Heart left ventricle (tissue), 16 donors: ENCODE data around the gene TOMM20. TPM values are rescaled to one million over a fixed set of nuclear protein-coding genes. Genes with fewer than 3 reads are reported as not detected.

ENCODE experiments used
- ATAC-seq, 4 donors: fragments of 200-7000 bp; cut with Tn5 transposase; one replicate each; pipeline ENCODE4 v1.9.1; 2020 to 2022; ENCODE audit warnings: moderate library complexity in 4 of 4, mild to moderate bottlenecking in 3 of 4, moderate number of reproducible peaks in 1 of 4
- DNase-seq, 5 donors: peaks; one replicate each; pipeline ENCODE4 v3.0.0-alpha.2; 2020
- H3K27ac ChIP-seq, 12 donors: fragments of 200-600 bp; sonication (generic) in 4 of 12; one replicate each; pipeline versions ENCODE4 v1.5.0 to v1.8.0; 2016 to 2022; ENCODE audit warnings: mild to moderate bottlenecking in 2 of 12
- H3K27me3 ChIP-seq, 9 donors: fragments of 200-600 bp; sonication (generic) in 2 of 9; one replicate each; pipeline versions ENCODE4 v1.5.1 to v1.8.0; 2016 to 2022; ENCODE audit warnings: mild to moderate bottlenecking in 3 of 9
- H3K36me3 ChIP-seq, 9 donors: fragments of 200-600 bp; sonication (generic) in 2 of 9; one replicate each; pipeline versions ENCODE4 v1.5.0 to v1.8.0; 2018 to 2022; ENCODE audit warnings: mild to moderate bottlenecking in 2 of 9
- H3K4me1 ChIP-seq, 12 donors: fragments of 200-600 bp; sonication (generic) in 4 of 12; one replicate each; pipeline versions ENCODE4 v1.5.0 to v1.8.0; 2016 to 2022; ENCODE audit warnings: mild to moderate bottlenecking in 3 of 12
- H3K4me3 ChIP-seq, 12 donors: fragments of 200-600 bp; sonication (generic) in 4 of 12; one replicate each; pipeline versions ENCODE4 v1.5.0 to v1.8.0; 2017 to 2022; ENCODE audit warnings: mild to moderate bottlenecking in 9 of 12, moderate library complexity in 4 of 12
- H3K9me3 ChIP-seq, 12 donors: fragments of 200-600 bp; sonication (generic) in 4 of 12; one replicate each; pipeline versions ENCODE4 v1.5.0 to v1.8.0; 2016 to 2022; ENCODE audit warnings: mild to moderate bottlenecking in 1 of 12
- CTCF ChIP-seq, 12 donors: fragments of 200-600 bp; sonication (generic) in 4 of 12; IDR thresholded peaks; one replicate each; pipeline versions ENCODE4 v1.5.0 to v1.8.0; 2018 to 2022; ENCODE audit warnings: antibody characterized with exemption in 12 of 12, mild to moderate bottlenecking in 5 of 12
- POLR2A ChIP-seq, 2 donors: fragments of 450-650 bp; IDR thresholded peaks; one replicate each; pipeline ENCODE4 v1.6.1; 2017; ENCODE audit warnings: antibody characterized with exemption in 2 of 2, mild to moderate bottlenecking in 2 of 2, moderate library complexity in 2 of 2
- WGBS, 4 donors: extraction: QIAGEN DNeasy Blood & Tissue Kit in 2 of 4; methylation state at CpG; one replicate each; pipeline versions ENCODE4 v1.1.5 to v1.1.7; 2013 to 2018; 5-methylcytosine and 5-hydroxymethylcytosine counted together
- intact Hi-C, 10 donors: fragments of 100-400 bp; cut with DNase I; formaldehyde crosslinking; loops; one replicate each; pipeline versions ENCODE4 v1.11.1 to v1.14.2; 2022
- polyA plus RNA-seq, 2 donors: library from polyadenylated mRNA; stranded (reverse); fragments of 200-250 nt; gene quantifications; one replicate each; pipeline ENCODE4 v1.2.3, GENCODE V29; 2013
- total RNA-seq, 9 donors: library from RNA; depleted of rRNA in 2 of 9; stranded (reverse); fragments of >200 nt in 2 of 9; fragmentation: NEBNext Ultra II Directional in 3 of 9; extraction: Animal tissue kit (Norgen Biotek cat#: 25700) in 3 of 9; gene quantifications; one replicate each; pipeline versions ENCODE4 v1.1.0 to v1.2.4, GENCODE V29; 2016 to 2023
- donor health status: ischemic (EF 13 %, LVEDD 7.1; RV severe dilation, severe dysfunction).
- donor health status: healthy with polysubstance abuse.
- donor health status: DM: no; HTN: yes; CAD: no.
- donor health status: DM: no; HTN: no; CAD: no.
- donor health status: ischemic (EF 25% LVEDD 6.9; RV normal size, moderate dysfunction).
- donor health status: ischemic (EF 25% LVEDD 5.7; RV mildly dilated, moderate dysfunction).
- donor health status: healthy.
- donor health status: DM: yes; HTN: yes; CAD: no.
- donor health status: ischemic (EF 35%, LVEDD 5.7; RV mildly dilated, moderate dysfunction).
- donor health status: nonischemic (EF 11% LVEDD 7.7; RV severe dilation, severe dysfunction).
- donor health status: DM: yes; HTN: yes; CAD: no.
- donor health status: PGD.
- donor health status: ischemic (EF 29% LVEDD 5.4; RV normal size, mild dysfunction).
- donor health status: nonischemic (EF 23%, LVEDD 6.1; RV moderate dilation, normal function).

The TOMM20 gene
- total and polyA plus RNA-seq, 11 donors, result 43.0 to 100 (median 82.7) TPM

- ATAC-seq, result no peak
- TF ChIP-seq POLR2A (IDR thresholded peaks at IDR 0.05) (no peak), CTCF (IDR thresholded peaks at IDR 0.05) (no peak)
- H3K27ac ChIP-seq, result no peak overlapping the region
- peaks cover 0 to 50% (median 20%) of the 10 kb centered on the region in 12 donors for H3K4me1 ChIP-seq
- WGBS, 4 donors, result 93 to 98% (median 96%) methylated on average over 9 of the region's 9 CpGs
- H3K27me3 ChIP-seq, result no peaks in the 10 kb centered on the region
- intact Hi-C loops, result no loop called here
- no peak for DNase-seq
- peaks cover 0 to 64% (median 39%) of the 10 kb centered on the region in 9 donors for H3K36me3 ChIP-seq
- no peak overlapping the region for H3K4me3 ChIP-seq
- no peaks in the 10 kb centered on the region for H3K9me3 ChIP-seq
These were observed 4.5 kb downstream of the TOMM20 start for GRCh38 chr1:235124111-235124510.

- WGBS, 4 donors, result 43 to 54% (median 47%) methylated on average over 1 of the region's 1 CpG
- no peak overlapping the region for H3K4me3 ChIP-seq
- H3K9me3 ChIP-seq, result no peaks in the 10 kb centered on the region
- TF ChIP-seq CTCF (IDR thresholded peaks at IDR 0.05) (no peak), POLR2A (IDR thresholded peaks at IDR 0.05) (no peak)
- H3K36me3 ChIP-seq, result peaks cover 0 to 82% (median 57%) of the 10 kb centered on the region in 9 donors
- no peaks in the 10 kb centered on the region for H3K27me3 ChIP-seq
- intact Hi-C loops, result no loop called here
- no peak overlapping the region for H3K27ac ChIP-seq
- no peak for DNase-seq
- no peak for ATAC-seq
- H3K4me1 ChIP-seq, result peaks cover 0 to 40% (median 17%) of the 10 kb centered on the region in 12 donors
These were observed 6.3 kb downstream of the TOMM20 start for GRCh38 chr1:235122348-235122747.

- Histone ChIP-seq H3K9me3 (no peaks in the 10 kb centered on the region), H3K27ac (no peak overlapping the region), H3K27me3 (no peaks in the 10 kb centered on the region), H3K4me3 (no peak overlapping the region), H3K4me1 (no peaks in the 10 kb centered on the region), H3K36me3 (peaks cover 0 to 99% (median 93%) of the 10 kb centered on the region in 9 donors)
- ATAC-seq (no peak), DNase-seq (no peak)
- no peak for TF ChIP-seq POLR2A (IDR thresholded peaks at IDR 0.05)
- no peak for TF ChIP-seq CTCF (IDR thresholded peaks at IDR 0.05)
- WGBS, 4 donors, result 85 to 91% (median 88%) methylated on average over 7 of the region's 7 CpGs
- intact Hi-C loops, result no loop called here
These were observed 15.3 kb downstream of the TOMM20 start for GRCh38 chr1:235113183-235113917.

- H3K4me1 ChIP-seq, result no peaks in the 10 kb centered on the region
- no peaks in the 10 kb centered on the region for H3K9me3 ChIP-seq
- TF ChIP-seq CTCF (IDR thresholded peaks at IDR 0.05) (no peak), POLR2A (IDR thresholded peaks at IDR 0.05) (no peak)
- no peak overlapping the region for H3K4me3 ChIP-seq
- intact Hi-C loops, result no loop called here
- DNase-seq (no peak), ATAC-seq (no peak)
- WGBS, 4 donors, result 89 to 92% (median 91%) methylated on average over 6 of the region's 6 CpGs
- H3K27ac ChIP-seq, result no peak overlapping the region
- no peaks in the 10 kb centered on the region for H3K27me3 ChIP-seq
- peaks cover 0 to 98% (median 92%) of the 10 kb centered on the region in 9 donors for H3K36me3 ChIP-seq
These were observed 16.1 kb downstream of the TOMM20 start for GRCh38 chr1:235112297-235113182.
